IPS DF 19.7 (cell line): ENCODE results near the gene ZDHHC14.

Experiments
- DNase-seq: peaks from one replicate; pipeline ENCODE4 v3.0.0-alpha.2; 2013; ENCODE audit warnings: low read depth, low spot score

Gene ZDHHC14

DNA sequence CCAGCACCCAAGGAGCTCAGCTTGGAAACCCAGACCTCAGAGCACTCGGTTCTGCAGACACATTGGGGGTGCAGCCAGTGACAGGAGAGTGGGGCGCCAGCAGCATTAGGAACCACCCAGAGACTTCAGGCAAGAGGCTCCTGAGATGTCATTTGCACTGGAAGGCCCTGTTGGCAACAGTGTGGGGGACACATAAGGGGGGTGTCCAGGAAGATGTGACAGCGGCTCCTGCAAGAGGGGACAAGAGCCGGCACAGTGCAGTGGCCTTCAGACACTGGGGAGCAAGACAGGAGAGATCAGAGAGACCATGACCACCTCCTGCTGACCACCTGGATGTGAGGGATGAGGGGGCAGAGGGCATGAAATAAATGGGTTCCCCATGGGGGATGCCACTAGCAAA lies 235.0 kb downstream of the ZDHHC14 start:
- DNase-seq: no peak

DNA sequence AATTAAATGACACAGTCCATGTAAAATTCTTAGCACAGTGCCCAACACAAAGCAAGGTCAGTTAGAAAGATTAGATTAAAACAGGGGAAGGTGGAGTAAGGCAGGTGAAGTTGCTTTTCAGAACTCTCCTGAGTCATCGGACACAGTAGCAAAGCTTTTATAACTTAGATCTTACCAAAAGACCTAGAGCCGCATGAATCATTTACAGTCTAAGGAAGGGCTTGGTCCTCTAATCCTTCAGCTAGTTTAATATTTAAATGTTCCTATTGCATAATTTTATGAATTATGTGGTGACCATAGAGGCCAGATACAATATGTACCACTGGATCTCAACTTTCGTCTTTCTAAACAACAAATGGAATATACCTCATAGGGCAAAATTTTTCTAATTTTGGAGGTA lies 240.0 kb downstream of the ZDHHC14 start:
- no peak for DNase-seq

GRCh38 chr6:157621406-157621805 lies 240.4 kb downstream of the ZDHHC14 start:
- DNase-seq: no peak

GRCh38 chr6:157622427-157622826 lies 241.4 kb downstream of the ZDHHC14 start:
- no peak for DNase-seq

DNA sequence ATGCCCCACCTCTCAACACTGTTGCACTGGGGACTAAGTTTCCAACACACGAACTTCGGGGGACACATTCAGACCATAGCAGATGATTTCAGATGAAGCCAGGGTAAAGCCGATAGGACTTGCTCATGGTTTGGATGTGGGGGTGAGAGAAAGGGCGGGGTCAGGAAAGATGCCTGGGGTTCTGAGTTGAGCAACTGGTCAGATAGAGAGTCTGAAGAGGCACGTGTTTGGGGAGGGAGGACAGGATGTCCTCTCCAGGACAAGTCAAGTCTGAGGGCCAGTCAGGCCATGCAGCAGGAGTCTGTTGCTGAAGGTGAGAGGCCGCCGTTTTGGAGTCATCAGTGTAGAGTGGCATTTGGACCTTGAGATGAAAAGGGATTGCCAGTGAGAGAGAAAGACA lies 244.1 kb downstream of the ZDHHC14 start:
- DNase-seq: no peak

DNA sequence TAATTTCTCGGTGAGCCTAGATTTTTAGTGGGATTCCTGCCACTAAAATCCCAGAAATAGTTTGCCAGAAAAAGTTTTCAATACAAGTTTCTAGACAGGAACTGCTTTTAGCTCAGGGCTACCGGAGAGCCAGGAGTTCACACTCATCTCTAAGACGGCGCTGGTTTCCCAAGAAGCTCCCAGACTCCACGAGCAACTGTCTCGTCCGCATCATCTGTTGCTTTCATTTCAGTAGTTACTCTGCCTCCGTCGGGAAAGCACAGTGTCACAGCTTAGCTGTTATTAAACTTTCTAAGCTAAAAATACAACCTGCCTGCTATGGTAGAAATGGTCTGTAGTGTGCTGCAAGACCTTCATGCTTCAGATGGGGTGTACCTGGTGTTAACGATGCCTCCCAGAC lies 244.8 kb downstream of the ZDHHC14 start:
- DNase-seq: no peak

DNA sequence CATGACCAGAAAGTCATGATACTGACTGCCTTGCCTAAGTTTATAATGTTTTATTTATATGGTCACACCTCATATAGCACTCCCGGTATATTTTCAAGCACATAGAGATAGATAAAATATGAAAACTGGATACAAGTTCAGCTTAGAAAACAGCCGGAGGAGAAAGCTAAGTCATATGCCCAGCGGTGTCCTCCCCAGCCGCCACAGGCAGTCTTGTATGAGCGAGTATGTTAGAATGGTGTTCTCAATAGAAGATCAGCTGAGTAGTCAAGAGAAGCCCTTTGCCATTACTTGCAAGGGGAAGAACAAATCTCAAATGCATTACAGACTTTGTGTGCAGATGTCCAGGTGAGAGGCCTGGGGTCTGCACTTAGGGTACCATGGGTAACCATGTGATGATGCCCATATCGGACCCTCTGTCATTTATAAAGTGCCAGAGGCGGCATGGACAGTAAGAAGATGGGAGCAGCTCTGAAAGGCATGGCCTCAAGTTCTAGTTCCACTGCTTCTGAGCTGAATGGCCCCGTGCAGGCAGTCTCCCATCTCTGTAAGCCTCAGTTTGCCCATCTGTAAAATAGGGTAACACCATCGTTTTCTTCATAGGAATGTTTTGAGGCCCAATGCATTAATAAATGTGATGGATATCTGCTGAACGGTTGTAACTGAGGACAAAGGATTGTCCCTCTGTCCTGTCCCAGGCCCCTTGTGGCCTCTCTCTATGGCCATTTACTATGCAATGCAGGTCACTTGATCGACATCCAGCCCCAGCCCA lies 246.4 kb downstream of the ZDHHC14 start:
- DNase-seq: no peak

GRCh38 chr6:157628463-157628862 lies 247.5 kb downstream of the ZDHHC14 start:
- DNase-seq: no peak

DNA sequence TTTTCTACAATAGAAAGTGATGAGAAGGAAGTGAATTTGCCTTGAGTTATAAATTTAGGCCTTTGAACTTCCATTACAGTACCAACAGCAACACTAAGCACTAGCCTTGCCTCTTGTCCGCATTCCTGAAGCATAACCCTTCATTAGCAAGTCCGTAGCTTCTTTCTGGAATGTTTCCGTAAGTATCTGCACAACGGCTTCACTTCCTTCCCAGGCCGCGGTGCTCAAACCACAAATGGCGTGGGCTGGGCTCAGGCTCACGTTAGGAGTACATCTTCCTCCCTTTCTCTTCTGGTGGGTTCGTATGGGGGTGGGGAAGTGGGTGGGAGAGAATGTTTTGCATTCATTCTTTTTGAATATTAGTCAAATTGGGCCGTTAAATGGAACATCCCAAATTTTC lies 248.2 kb downstream of the ZDHHC14 start:
- peak; percentile 15 for DNase-seq

GRCh38 chr6:157630463-157631080 lies 249.6 kb downstream of the ZDHHC14 start:
- DNase-seq: no peak

GRCh38 chr6:157631412-157631811 lies 250.4 kb downstream of the ZDHHC14 start:
- DNase-seq: no peak

GRCh38 chr6:157631838-157632614 lies 251.0 kb downstream of the ZDHHC14 start:
- DNase-seq: no peak

- no peak for DNase-seq
These were observed 251.8 kb downstream of the ZDHHC14 start for GRCh38 chr6:157632821-157633220.

DNA sequence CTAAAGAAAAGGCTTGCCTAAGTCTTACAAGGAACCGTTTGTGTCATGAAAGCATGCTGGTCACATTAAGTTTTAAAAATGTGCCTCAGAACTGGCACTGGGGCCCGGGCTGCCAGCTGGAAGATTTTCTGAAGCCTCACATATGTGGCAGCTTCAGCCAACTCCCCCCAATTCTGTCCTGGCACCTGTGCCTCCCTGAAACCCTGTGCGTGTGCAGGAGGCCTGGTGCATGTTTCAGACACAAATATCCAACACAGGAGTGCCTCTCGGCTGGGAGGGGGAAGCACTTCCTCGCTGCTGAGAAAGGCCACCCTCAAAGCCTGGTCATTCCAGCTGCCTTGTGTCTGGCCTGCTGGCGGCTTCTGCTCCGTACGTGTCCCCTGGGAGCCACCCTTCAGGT lies 253.6 kb downstream of the ZDHHC14 start:
- DNase-seq: no peak

- no peak for DNase-seq
These were observed 254.6 kb downstream of the ZDHHC14 start for GRCh38 chr6:157635388-157636244.

GRCh38 chr6:157637516-157637915 lies 256.5 kb downstream of the ZDHHC14 start:
- no peak for DNase-seq

- DNase-seq: no peak
These were observed 257.1 kb downstream of the ZDHHC14 start for GRCh38 chr6:157637941-157638662.

GRCh38 chr6:157638779-157639178 lies 257.8 kb downstream of the ZDHHC14 start:
- no peak for DNase-seq

DNA sequence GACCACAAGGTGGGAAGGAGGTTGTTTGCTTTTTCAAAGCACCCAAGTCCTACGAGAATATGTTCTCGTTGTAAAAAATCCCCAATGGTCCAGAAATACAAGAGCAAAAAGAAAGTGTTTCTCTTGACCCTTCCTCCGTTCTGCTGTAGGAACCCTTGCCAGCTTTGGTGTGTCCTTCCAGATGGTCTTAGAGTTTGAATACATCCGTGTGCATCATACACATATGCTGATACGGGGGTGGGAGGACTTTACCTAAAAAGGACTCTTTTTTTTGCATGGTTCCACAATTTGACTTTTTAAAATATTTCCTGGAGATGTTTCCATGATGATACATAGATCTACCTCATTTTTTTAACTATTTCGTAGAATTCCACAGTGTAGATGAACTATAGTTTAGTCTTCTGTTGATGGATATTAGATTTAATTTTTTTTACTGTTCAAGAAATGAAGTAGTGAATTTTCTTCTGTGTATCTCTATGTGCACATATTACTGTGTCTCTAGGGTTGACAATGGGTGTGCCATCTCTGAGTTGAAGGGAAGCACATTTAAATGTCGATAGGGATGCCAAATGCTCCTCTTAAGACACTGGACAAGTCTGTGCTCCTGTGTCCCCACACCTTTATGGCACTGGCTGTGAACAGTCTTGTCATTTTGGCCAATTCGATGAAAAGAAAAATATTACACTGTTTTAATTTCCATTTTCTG lies 259.9 kb downstream of the ZDHHC14 start:
- DNase-seq: no peak

DNA sequence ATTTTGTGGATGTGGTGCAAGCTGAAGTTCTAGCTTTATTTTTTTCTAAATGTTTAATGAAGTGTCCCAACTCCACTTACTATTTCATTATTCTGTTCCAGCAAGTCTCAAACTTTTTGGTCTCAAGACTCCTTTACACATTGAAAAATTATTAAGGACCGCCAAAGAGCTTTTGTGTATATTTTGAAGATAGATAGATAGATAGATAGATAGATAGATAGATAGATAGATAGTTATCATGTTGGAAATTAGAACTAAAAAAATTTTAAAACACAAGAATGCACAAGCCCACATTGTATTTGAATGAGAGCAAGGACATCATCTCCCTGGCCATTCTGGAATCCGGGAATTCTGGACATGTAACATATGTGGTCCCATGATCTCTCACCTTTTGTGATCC lies 260.8 kb downstream of the ZDHHC14 start:
- DNase-seq: no peak
